Retinal pigment epithelial cell (primary cell): ENCODE data around the gene MTFMT.
"Not testable (repeated sequence)": the region's sequence is repeated elsewhere in the genome, so short reads cannot be mapped to it uniquely, and the experiment has no call there.

Experiments
- DNase-seq: peaks from one replicate; pipeline ENCODE4 v3.0.0-alpha.2; 2010; ENCODE audit warnings: low read depth
- H3K4me3 ChIP-seq: 2 replicates; pipeline ENCODE4 v1.5.1; 2011; ENCODE audit warnings: mild to moderate bottlenecking, low read length, control low read depth, moderate library complexity
- TF ChIP-seq, protein P1 (sequence below): conservative IDR thresholded peaks from 2 replicates; pipeline ENCODE4 v1.5.1; 2011; ENCODE audit warnings: low read depth, low read length, control low read depth, inconsistent platforms

MTFMT gene

DNA sequence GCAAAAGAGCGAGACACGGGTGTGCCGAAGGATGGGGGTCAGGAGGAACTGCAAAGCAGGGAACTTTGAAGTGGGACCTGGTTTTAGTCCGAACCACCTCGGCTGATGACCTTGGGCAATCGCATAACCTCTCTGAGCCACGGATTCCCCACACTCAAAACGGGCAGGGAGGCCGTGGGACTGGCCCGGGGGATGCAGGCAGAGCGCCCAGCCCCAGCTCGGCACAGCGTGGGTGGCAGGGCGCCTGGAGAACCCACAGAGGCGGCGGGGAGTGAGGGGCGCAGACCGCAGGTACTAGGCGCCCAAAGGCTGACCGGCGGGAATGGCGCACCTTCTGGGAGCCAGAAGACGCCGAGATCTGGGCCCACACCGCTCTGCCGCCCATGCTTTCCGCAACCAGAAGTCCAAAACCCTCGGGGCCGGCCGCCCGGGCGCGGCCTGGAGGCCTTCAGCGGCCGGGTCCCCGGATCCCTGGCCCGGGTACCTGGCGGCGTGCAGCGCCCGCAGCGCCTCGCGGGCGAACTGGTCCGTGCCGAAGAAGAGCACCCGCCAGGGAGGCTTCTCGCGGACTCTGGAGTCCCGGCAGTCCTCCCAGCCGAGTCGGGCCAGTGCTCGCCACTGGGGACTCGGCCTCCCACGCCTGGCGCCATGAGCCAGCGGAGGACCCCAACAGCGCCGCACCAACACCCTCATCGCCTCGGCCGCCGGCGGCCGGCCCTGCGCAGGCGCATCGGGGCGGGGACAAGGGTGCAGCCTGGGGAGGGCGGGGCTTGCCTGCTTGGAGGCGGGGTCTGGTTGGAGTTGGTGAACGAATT is at the start of gene MTFMT:
TSS of gene MTFMT (minus strand) at position 719 of the 815 bp plus-strand sequence. CDS start at position 693, 26 bp downstream.
- TF ChIP-seq, protein P1, sequence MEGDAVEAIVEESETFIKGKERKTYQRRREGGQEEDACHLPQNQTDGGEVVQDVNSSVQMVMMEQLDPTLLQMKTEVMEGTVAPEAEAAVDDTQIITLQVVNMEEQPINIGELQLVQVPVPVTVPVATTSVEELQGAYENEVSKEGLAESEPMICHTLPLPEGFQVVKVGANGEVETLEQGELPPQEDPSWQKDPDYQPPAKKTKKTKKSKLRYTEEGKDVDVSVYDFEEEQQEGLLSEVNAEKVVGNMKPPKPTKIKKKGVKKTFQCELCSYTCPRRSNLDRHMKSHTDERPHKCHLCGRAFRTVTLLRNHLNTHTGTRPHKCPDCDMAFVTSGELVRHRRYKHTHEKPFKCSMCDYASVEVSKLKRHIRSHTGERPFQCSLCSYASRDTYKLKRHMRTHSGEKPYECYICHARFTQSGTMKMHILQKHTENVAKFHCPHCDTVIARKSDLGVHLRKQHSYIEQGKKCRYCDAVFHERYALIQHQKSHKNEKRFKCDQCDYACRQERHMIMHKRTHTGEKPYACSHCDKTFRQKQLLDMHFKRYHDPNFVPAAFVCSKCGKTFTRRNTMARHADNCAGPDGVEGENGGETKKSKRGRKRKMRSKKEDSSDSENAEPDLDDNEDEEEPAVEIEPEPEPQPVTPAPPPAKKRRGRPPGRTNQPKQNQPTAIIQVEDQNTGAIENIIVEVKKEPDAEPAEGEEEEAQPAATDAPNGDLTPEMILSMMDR = no peak
- DNase-seq = peak; percentile 22
- H3K4me3 ChIP-seq = peak within 1 kb of the TSS; percentile 83

DNA sequence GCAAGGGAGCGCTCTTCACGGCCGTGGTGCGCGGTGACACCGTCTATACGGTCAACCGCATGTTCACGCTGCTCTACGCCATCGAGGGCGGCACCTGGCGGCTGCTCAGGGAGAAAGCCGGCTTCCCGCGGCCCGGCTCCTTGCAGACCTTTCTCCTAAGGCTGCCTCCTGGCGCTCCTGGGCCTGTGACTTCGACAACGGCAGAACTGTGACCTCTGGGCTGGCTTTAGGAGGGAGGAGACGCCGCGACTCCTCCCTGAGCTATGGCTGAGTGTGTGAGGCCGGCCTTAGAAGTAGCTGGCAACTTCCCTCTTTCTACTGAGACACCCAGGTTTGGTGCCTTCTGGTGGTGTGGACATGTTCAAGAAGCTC is 48.5 kb upstream of the MTFMT start:
- no peak overlapping the region for H3K4me3 ChIP-seq
- DNase-seq = no peak
- TF ChIP-seq, protein P1 = peak; percentile 72

DNA sequence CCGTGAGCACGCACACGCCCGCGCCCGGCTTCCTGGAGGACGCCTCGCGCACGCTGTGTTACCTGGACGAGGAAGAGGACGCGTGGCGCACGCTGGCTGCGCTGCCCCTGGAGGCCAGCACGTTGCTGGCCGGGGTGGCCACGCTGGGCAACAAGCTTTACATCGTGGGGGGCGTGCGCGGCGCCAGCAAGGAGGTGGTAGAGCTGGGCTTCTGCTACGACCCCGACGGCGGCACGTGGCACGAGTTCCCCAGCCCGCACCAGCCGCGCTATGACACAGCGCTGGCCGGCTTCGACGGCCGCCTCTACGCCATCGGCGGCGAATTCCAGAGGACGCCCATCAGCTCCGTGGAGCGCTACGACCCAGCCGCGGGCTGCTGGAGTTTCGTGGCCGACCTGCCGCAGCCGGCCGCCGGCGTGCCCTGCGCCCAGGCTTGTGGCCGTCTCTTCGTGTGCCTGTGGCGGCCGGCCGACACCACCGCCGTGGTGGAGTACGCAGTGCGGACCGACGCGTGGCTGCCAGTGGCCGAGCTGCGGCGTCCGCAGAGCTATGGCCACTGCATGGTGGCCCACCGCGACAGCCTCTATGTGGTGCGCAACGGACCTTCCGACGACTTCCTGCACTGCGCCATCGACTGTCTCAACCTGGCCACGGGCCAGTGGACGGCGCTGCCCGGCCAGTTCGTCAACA is 48.0 kb upstream of the MTFMT start:
- no peak overlapping the region for H3K4me3 ChIP-seq
- TF ChIP-seq, protein P1 = no peak
- no peak for DNase-seq

DNA sequence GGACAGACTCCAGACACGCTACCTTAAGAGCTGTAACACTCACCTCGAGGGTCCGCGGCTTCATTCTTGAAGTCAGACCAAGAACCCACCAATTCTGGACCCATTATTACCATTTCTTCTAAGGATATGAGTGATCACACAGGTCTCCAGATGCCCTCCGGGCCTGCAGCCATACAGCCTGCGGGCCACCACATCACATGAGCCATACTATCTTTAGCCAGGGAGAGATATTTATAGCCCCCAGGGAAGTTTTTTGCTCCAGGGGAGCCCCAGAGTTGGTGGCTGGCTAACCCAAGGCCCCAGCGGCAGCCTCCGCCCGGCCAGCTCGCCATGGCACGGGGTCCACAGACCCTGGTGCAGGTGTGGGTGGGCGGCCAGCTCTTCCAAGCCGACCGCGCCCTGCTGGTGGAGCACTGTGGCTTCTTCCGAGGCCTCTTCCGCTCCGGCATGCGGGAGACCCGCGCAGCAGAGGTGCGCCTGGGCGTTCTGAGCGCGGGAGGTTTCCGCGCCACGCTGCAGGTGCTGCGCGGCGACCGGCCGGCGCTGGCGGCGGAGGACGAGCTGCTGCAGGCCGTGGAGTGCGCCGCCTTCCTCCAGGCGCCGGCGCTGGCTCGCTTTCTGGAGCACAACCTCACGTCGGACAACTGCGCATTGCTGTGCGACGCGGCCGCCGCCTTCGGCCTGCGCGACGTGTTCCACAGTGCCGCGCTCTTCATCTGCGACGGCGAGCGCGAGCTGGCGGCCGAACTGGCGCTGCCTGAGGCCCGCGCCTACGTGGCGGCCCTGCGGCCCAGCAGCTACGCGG is 47.2 kb upstream of the MTFMT start, which contains the start of gene KBTBD13:
TSS of gene KBTBD13 (plus strand) at position 261 of the 805 bp plus-strand sequence. CDS start at position 331, 70 bp downstream.
- TF ChIP-seq, protein P1 = no peak
- DNase-seq = no peak
- H3K4me3 ChIP-seq = no peak within 1 kb of the TSS

DNA sequence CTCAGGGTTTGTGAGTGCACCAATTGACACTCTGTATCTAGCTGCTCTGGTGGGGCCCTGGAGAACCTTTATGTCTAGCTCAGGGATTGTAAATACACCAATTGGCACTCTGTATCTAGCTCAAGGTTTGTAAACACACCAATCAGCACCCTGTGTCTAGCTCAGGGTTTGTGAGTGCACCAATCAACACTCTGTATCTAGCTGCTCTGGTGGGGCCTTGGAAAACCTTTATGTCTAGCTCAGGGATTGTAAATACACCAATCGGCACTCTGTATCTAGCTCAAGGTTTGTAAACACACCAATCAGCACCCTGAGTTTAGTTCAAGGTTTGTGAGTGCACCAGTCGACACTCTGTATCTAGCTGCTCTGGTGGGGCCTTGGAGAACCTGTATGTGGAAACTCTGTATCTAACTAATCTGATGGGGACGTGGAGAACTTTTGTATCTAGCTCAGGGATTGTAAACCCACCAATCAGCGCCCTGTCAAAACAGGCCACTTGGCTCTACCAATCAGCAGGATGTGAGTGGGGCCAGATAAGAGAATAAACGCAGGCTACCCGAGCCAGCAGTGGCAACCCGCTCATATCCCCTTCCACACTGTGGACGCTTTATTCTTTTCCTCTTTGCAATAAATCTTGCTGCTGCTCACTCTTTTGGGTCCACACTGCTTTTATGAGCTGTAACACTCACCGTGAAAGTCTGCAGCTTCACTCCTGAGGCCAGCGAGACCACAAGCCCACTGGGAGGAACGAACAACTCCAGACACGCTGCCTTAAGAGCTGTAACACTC is 46.4 kb upstream of the MTFMT start:
- not testable (repeated sequence) for DNase-seq, H3K4me3 ChIP-seq

DNA sequence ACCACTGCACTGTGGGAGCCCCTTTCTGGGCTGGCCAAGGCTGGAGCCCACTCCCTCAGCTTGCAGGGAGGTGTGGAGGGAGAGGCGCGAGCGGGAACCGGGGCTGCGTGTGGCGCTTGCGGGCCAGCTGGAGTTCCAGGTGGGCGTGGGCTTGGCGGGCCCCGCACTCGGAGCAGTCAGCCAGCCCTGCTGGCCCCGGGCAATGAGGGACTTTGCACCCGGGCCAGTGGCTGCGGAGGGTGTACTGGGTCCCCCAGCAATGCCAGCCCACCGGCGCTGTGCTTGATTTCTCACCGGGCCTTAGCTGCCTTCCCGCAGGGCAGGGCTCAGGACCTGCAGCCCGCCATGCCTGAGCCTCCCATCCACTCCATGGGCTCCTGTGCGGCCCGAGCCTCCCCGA is 45.5 kb upstream of the MTFMT start:
- H3K4me3 ChIP-seq, DNase-seq: not testable (repeated sequence)

DNA sequence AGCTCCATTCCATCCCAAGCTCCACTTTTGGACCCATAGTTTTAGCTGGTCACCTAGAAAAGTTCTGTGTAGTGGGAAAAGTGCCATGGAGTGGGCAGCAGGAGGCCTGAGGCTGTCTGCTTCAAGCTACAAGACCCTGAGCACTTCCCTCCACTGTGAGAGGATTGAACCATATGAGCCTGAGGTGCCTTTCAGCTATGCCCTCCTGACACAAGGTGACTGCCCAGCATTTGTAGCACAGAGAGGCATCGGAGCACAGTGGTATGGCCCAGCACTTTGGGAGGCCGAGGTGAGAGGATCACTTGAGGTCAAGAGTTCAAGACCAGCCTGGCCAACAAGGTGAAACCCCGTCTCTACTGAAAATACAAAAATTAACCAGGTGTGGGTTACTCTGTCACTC is 43.2 kb upstream of the MTFMT start:
- TF ChIP-seq, protein P1 = no peak
- H3K4me3 ChIP-seq = no peak overlapping the region
- no peak for DNase-seq
